ES-I3 (cell line): ENCODE results near the gene ANKS6.

Experiments
- H3K36me3 ChIP-seq: 2 replicates; pipeline ENCODE4 v1.6.1; 2013; ENCODE audit warnings: mild to moderate bottlenecking, low read length, control low read depth, moderate library complexity; ENCODE audit not compliant: insufficient read depth
- H3K4me1 ChIP-seq: 2 replicates; pipeline ENCODE4 v1.6.1; 2013; ENCODE audit warnings: mild to moderate bottlenecking, control low read depth, low read length; ENCODE audit not compliant: insufficient read depth
- H3K9ac ChIP-seq: 2 replicates; pipeline ENCODE4 v1.6.1; 2013; ENCODE audit warnings: low read depth, mild to moderate bottlenecking, low read length, moderate library complexity
- H3K9me3 ChIP-seq: 2 replicates; pipeline ENCODE4 v1.6.1; 2013; ENCODE audit warnings: mild to moderate bottlenecking, low read length, moderate library complexity; ENCODE audit not compliant: control insufficient read depth, insufficient read depth

Gene ANKS6

GRCh38 chr9:98777618-98778017, 18.7 kb downstream of the ANKS6 start:
- Histone ChIP-seq H3K4me1 (no peaks in the 10 kb centered on the region), H3K36me3 (peaks cover 12% of the 10 kb centered on the region), H3K9me3 (no peaks in the 10 kb centered on the region), H3K9ac (no peak overlapping the region)

- H3K9ac ChIP-seq: no peak overlapping the region
- H3K36me3 ChIP-seq: peaks cover 16% of the 10 kb centered on the region
- H3K4me1 ChIP-seq: no peaks in the 10 kb centered on the region
- no peaks in the 10 kb centered on the region for H3K9me3 ChIP-seq
Measured at GRCh38 chr9:98775831-98776441, 20.4 kb downstream of the ANKS6 start.

DNA sequence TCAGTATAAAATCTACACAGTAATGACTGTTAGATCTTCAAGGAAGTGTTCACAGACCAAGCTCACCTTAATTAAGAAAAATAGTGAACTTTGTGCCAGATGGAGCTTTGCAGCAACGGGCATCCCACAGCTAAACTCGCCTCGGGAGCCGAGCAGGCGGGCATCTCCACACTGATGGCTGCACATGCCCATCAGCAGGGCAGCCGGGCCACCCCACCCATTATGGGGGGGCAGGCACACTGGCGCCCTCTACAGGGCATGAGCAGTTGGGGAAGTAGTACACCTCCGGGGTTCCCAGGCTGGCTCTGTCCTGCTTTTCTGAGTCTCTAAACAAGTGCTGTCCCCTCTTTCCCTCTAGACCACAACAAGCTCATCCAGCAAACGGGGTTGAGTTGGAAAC, 21.6 kb downstream of the ANKS6 start:
- peaks cover 16% of the 10 kb centered on the region for H3K36me3 ChIP-seq

GRCh38 chr9:98773721-98774120, 22.6 kb downstream of the ANKS6 start:
- H3K9me3 ChIP-seq: no peaks in the 10 kb centered on the region
- H3K9ac ChIP-seq: no peak overlapping the region
- H3K36me3 ChIP-seq: peaks cover 16% of the 10 kb centered on the region
- H3K4me1 ChIP-seq: no peaks in the 10 kb centered on the region

More for the DNA sequence above, 21.6 kb downstream of the ANKS6 start:
- no peaks in the 10 kb centered on the region for H3K4me1 ChIP-seq
- no peak overlapping the region for H3K9ac ChIP-seq
- no peaks in the 10 kb centered on the region for H3K9me3 ChIP-seq

DNA sequence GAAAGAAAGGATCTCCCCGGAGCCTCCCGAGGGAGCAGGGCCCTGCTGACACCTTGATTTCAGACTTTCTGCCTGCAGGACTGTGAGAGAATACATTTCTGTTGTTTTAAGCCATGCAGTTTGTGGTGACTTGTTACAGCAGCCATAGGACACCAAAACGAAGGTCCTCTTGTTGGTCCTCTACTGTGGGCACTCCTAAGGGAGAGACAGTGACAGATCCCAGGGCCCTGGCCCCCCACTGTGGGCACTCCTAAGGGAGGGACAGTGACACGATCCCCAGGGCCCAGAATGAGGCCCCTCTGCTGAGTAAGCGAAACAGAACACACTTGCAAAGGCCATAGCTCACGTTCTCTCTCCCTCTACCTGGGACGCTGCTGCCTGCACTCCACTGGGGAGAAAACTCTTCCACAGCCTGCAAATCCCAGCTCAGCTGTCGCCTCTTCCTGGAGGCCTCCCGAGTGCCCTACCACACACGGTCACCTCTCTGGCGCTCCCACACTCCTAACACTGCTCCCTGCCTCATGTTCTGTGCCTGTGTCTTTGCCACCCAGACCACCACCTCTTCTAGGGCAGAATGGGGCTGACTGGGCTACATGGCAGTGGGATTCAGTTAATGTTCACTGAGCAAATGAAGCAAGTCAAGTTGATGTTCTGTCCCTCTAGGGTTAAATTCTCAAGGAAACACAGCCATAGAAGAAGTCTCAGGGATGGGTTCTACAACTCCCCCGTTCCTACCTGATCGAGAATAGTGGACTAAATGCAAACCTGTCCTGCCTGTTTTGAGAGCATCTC, 23.8 kb downstream of the ANKS6 start:
- Histone ChIP-seq H3K36me3 (peaks cover 13% of the 10 kb centered on the region), H3K4me1 (no peaks in the 10 kb centered on the region), H3K9me3 (no peaks in the 10 kb centered on the region), H3K9ac (no peak overlapping the region)

- no peaks in the 10 kb centered on the region for H3K9me3 ChIP-seq
- no peak overlapping the region for H3K9ac ChIP-seq
- H3K36me3 ChIP-seq: peaks cover 12% of the 10 kb centered on the region
- no peaks in the 10 kb centered on the region for H3K4me1 ChIP-seq
Measured at GRCh38 chr9:98771209-98771874, 25.0 kb downstream of the ANKS6 start.

DNA sequence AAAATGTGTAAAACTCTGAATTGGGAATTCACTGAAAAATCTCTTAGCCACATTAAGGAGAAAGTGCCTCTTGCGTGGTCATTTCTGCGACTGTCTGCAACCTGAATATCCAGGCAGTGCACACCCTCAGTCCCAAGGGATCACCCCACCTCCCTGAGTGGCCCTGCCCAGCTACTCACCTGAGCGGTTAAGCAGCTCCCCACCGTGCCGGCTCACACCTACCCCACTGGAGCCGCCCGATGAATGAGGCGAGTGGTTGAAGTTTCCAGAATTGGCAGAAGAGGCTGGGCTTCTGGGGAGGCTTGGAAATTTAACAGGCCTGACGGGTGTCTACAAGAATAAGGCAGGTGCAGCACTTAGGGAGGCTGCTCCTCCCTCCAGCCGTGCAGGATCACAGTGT, 25.6 kb downstream of the ANKS6 start:
- H3K36me3 ChIP-seq: peaks cover 12% of the 10 kb centered on the region
- H3K9ac ChIP-seq: no peak overlapping the region
- H3K4me1 ChIP-seq: no peaks in the 10 kb centered on the region
- no peaks in the 10 kb centered on the region for H3K9me3 ChIP-seq

- Histone ChIP-seq H3K36me3 (peaks cover 10% of the 10 kb centered on the region), H3K4me1 (no peaks in the 10 kb centered on the region), H3K9ac (no peak overlapping the region), H3K9me3 (no peaks in the 10 kb centered on the region; the same call in 1 of the 2 replicates)
Measured at GRCh38 chr9:98768344-98768743, 28.0 kb downstream of the ANKS6 start.

GRCh38 chr9:98767915-98768314, 28.4 kb downstream of the ANKS6 start:
- H3K4me1 ChIP-seq: no peaks in the 10 kb centered on the region
- peaks cover 6% of the 10 kb centered on the region; the same call in 1 of the 2 replicates for H3K36me3 ChIP-seq
- no peaks in the 10 kb centered on the region; the same call in 1 of the 2 replicates for H3K9me3 ChIP-seq
- H3K9ac ChIP-seq: no peak overlapping the region

- H3K4me1 ChIP-seq: no peaks in the 10 kb centered on the region
- H3K9ac ChIP-seq: no peak overlapping the region
- H3K9me3 ChIP-seq: no peaks in the 10 kb centered on the region; the same call in 1 of the 2 replicates
- H3K36me3 ChIP-seq: peaks cover 4% of the 10 kb centered on the region; the same call in 1 of the 2 replicates
Measured at GRCh38 chr9:98767196-98767595, 29.2 kb downstream of the ANKS6 start.

GRCh38 chr9:98766586-98766985, 29.8 kb downstream of the ANKS6 start:
- Histone ChIP-seq H3K9ac (no peak overlapping the region), H3K36me3 (no peaks in the 10 kb centered on the region; the same call in 1 of the 2 replicates), H3K4me1 (no peaks in the 10 kb centered on the region), H3K9me3 (no peaks in the 10 kb centered on the region; the same call in 1 of the 2 replicates)

GRCh38 chr9:98765256-98765655, 31.1 kb downstream of the ANKS6 start:
- Histone ChIP-seq H3K4me1 (no peaks in the 10 kb centered on the region), H3K36me3 (no peaks in the 10 kb centered on the region), H3K9ac (no peak overlapping the region), H3K9me3 (no peaks in the 10 kb centered on the region; the same call in 1 of the 2 replicates)

- no peak overlapping the region for H3K9ac ChIP-seq
- H3K36me3 ChIP-seq: no peaks in the 10 kb centered on the region
Measured at GRCh38 chr9:98763986-98764745, 32.2 kb downstream of the ANKS6 start.

GRCh38 chr9:98760231-98760630, 36.1 kb downstream of the ANKS6 start:
- no peaks in the 10 kb centered on the region for H3K4me1 ChIP-seq
- H3K9ac ChIP-seq: no peak overlapping the region
- no peaks in the 10 kb centered on the region; the same call in 1 of the 2 replicates for H3K9me3 ChIP-seq
- no peaks in the 10 kb centered on the region; the same call in 1 of the 2 replicates for H3K36me3 ChIP-seq

More at GRCh38 chr9:98763986-98764745, 32.2 kb downstream of the ANKS6 start:
- no peaks in the 10 kb centered on the region; the same call in 1 of the 2 replicates for H3K9me3 ChIP-seq
- H3K4me1 ChIP-seq: no peaks in the 10 kb centered on the region
